Daoy (cell line): ENCODE measurements around the gene PCDHB16. TPM values are rescaled to one million over a fixed set of nuclear protein-coding genes. Genes with fewer than 3 reads are reported as not detected.

Experiments used
- DNase-seq: peaks from one replicate; pipeline ENCODE4 v3.0.0-alpha.2; 2015; ENCODE audit warnings: low read depth
- total RNA-seq: library from RNA; depleted of rRNA; stranded (reverse); fragments of >200 nt; shearing (Covaris generic); gene quantifications from 2 replicates; pipeline ENCODE4 v1.2.3, GENCODE V29; 2014; rRNA removed

PCDHB16 gene
- total RNA-seq, 1 experiment from 2014 or later = 4.3 TPM

DNA sequence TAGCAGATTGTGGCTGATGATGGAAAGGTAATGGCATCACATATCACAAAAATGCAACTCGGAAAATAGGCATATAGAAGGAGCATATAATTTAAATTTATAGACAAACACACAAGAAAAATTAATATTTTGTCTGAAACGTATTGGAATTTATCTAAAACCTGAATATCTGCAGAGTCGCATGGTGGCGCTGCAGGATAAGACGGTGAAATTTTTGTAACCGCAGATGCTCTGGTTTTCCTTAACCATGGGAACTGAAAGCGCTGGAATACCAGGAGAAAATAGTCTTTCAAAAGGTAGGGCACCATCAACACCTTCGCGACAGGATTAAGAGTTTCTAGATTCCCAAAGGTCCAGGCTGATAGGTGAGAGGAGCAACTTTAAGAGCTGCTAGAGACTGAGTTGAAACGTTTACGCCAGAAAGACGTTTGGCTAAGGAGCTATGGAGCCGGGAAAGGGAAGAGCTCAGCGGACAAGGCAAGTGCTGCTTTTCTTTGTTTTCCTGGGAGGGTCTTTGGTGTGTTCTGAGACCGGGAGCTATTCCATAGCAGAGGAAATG is 52.0 kb downstream of the PCDHB16 start:
- DNase-seq = peak; percentile 39

Other genes with a start within 250 kb of the PCDHB16 start
- 1.2 and 1.3 TPM in 2 replicates for gene PCDHAC2, start 215.9 kb upstream of the PCDHB16 start, total RNA-seq
- gene PCDHB1, start 131.0 kb upstream of the PCDHB16 start, total RNA-seq = 0.06 TPM in 1 of 2 replicates, not detected in the other
- 12.1 and 22.4 TPM in 2 replicates for gene PCDHB2, start 87.8 kb upstream of the PCDHB16 start, total RNA-seq
- 0.11 and 0.24 TPM in 2 replicates for gene PCDHB3, start 81.9 kb upstream of the PCDHB16 start, total RNA-seq
- 0.51 TPM in 2 replicates for gene PCDHB4, start 60.6 kb upstream of the PCDHB16 start, total RNA-seq
- gene PCDHB5, start 47.2 kb upstream of the PCDHB16 start, total RNA-seq = 20.6 and 21.7 TPM in 2 replicates
- 0.69 and 2.9 TPM in 2 replicates for gene PCDHB6, start 32.3 kb upstream of the PCDHB16 start, total RNA-seq
- gene PCDHB7, start 9.7 kb upstream of the PCDHB16 start, total RNA-seq = 2.6 and 3.9 TPM in 2 replicates
- gene PCDHB8, start 4.6 kb upstream of the PCDHB16 start, total RNA-seq = 6.7 and 8.3 TPM in 2 replicates
- 0.40 and 1.6 TPM in 2 replicates for gene PCDHB9, start 4.8 kb downstream of the PCDHB16 start, total RNA-seq
- gene PCDHB10, start 10.0 kb downstream of the PCDHB16 start, total RNA-seq = 0.40 and 0.71 TPM in 2 replicates
- 0.40 and 1.1 TPM in 2 replicates for gene PCDHB11, start 17.2 kb downstream of the PCDHB16 start, total RNA-seq
- gene PCDHB12, start 26.3 kb downstream of the PCDHB16 start, total RNA-seq = 2.1 and 3.6 TPM in 2 replicates
- gene PCDHB13, start 31.5 kb downstream of the PCDHB16 start, total RNA-seq = 1.7 and 2.1 TPM in 2 replicates
- gene PCDHB14, start 41.0 kb downstream of the PCDHB16 start, total RNA-seq = 1.0 and 1.5 TPM in 2 replicates
- 0.21 and 0.86 TPM in 2 replicates for gene PCDHB15, start 63.0 kb downstream of the PCDHB16 start, total RNA-seq
- 0.11 and 1.8 TPM in 2 replicates for gene SLC25A2, start 121.7 kb downstream of the PCDHB16 start, total RNA-seq
- gene TAF7, start 138.4 kb downstream of the PCDHB16 start, total RNA-seq = 55.5 and 57.7 TPM in 2 replicates
- 0.18 and 0.34 TPM in 2 replicates for gene PCDHGA1, start 148.1 kb downstream of the PCDHB16 start, total RNA-seq
- gene PCDHGA2, start 156.4 kb downstream of the PCDHB16 start, total RNA-seq = 0.15 and 0.74 TPM in 2 replicates
- 0.57 TPM in 1 of 2 replicates, not detected in the other for gene PCDHGA3, start 161.4 kb downstream of the PCDHB16 start, total RNA-seq
- gene PCDHGB1, start 167.7 kb downstream of the PCDHB16 start, total RNA-seq = 1.4 and 1.5 TPM in 2 replicates
- 0.63 and 1.6 TPM in 2 replicates for gene PCDHGA4, start 172.6 kb downstream of the PCDHB16 start, total RNA-seq
- gene PCDHGB2, start 177.6 kb downstream of the PCDHB16 start, total RNA-seq = 0.23 and 0.24 TPM in 2 replicates
- 0.23 and 0.39 TPM in 2 replicates for gene PCDHGA5, start 181.8 kb downstream of the PCDHB16 start, total RNA-seq
- 0.68 and 1.1 TPM in 2 replicates for gene PCDHGB3, start 187.9 kb downstream of the PCDHB16 start, total RNA-seq
- 0.24 and 0.46 TPM in 2 replicates for gene PCDHGA6, start 191.5 kb downstream of the PCDHB16 start, total RNA-seq
- 0.06 and 0.42 TPM in 2 replicates for gene PCDHGA7, start 200.4 kb downstream of the PCDHB16 start, total RNA-seq
- gene PCDHGB4, start 205.3 kb downstream of the PCDHB16 start, total RNA-seq = 0.06 and 0.09 TPM in 2 replicates
- 0.06 TPM in 1 of 2 replicates, not detected in the other for gene PCDHGA8, start 210.2 kb downstream of the PCDHB16 start, total RNA-seq
- 0.09 TPM in 1 of 2 replicates, not detected in the other for gene PCDHGB5, start 215.6 kb downstream of the PCDHB16 start, total RNA-seq
- gene PCDHGA9, start 220.4 kb downstream of the PCDHB16 start, total RNA-seq = 1.2 TPM in 1 of 2 replicates, not detected in the other
- gene PCDHGB6, start 225.6 kb downstream of the PCDHB16 start, total RNA-seq = 1.3 and 2.5 TPM in 2 replicates
- gene PCDHGA10, start 230.6 kb downstream of the PCDHB16 start, total RNA-seq = 0.06 and 0.30 TPM in 2 replicates
- gene PCDHGB7, start 235.3 kb downstream of the PCDHB16 start, total RNA-seq = 0.06 and 0.17 TPM in 2 replicates
- 15.0 TPM in 2 replicates for gene PCDHGA11, start 238.7 kb downstream of the PCDHB16 start, total RNA-seq
- gene PCDHGA12, start 248.1 kb downstream of the PCDHB16 start, total RNA-seq = not detected in 2 replicates